Measurements from ENCODE around the gene SPA17.

SPA17 gene

GRCh38 chr11:124673333-124674167, at the start of gene SPA17, which contains the start of gene SIAE:
Gene SPA17, plus strand, starts transcription at chr11:124673904. Its CDS starts 1,361 bp downstream, at chr11:124675265.
Gene SIAE, minus strand, starts transcription at chr11:124673739. Its CDS starts 31 bp downstream, at chr11:124673708.
- peak; percentile 86 for DNase-seq (ENCODE audit: low spot score)

GRCh38 chr11:124625504-124626168, 48.1 kb upstream of the SPA17 start:
- DNase-seq (ENCODE audit: low spot score), result no peak

DNA sequence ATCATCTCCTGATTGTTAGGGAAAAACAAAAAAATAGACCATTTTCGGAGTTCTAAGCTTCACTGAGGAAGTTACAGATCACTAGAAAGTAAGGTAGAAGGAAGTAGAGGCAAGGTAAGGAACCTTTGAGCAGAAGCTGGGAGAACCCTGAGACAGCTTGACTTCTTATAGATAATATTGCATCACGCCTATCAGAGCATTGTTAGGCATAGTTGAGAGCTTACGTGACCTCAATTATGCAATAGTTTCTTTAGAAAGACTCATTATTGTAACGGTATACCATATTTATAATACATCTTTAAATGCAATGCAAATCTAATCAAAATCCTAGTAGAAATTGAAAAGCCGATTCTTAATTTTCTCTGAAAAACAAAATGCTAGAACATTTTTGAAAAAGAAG, 46.2 kb upstream of the SPA17 start:
- DNase-seq (ENCODE audit: low spot score), result no peak

DNA sequence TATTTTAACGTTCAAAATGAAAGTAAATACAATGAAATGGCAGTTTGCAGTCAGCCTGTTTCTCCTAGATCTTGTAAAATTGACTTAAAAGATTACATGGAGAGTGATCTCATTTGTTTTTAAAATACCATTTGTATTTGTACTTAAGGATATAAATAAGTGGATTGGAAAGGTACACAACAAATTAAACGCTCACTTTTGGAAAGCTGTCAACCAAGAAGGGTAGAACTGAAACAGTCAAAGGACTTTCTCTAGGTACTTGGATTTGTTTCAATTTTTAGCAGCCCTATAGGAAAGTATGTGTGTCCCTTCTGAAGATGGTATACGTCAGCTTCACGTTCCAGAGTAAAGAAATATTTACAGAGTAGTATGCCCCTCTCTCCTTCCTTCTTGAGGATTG, 43.7 kb upstream of the SPA17 start:
- DNase-seq (ENCODE audit: low spot score), result no peak

DNA sequence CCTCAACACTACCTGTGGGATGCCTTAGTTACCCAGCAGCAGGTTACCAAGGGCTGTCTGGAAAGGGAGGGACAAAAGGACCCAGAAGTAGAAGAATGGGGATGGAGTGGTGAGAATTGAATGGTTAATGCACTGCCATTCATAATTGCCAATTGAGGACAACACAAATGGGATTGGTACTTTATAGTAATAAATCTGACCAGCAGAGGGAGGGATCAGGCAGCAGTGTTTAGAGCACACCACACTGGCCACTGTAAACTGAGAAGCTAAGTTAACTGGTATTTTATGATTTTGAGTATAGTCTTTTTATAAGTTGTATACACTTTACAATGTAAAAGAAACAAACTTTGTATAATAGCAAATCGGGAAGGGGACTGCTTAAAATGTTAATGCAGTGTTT, 40.3 kb upstream of the SPA17 start:
- DNase-seq (ENCODE audit: low spot score), result no peak

- no peak for DNase-seq (ENCODE audit: low spot score)
Measured at GRCh38 chr11:124635932-124636331, 37.8 kb upstream of the SPA17 start.

DNA sequence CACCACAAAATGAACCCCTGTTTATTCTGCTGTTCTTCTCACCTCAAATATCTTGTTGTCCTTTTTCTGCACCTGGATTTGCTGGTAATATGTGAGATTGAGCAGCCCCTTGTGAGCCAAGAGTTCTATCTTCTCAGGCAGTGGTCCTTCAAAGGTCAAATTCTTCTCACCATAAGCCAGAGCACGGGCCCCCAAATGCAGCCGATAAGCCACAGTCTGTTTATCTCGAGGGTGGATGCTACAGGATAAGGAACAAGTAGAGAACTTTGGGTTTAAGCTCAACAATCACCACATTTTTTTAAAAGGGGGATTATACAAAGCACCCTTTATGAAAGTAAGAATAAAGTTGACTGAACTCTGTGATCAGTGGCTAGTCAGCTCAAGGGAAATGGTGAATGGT, 35.2 kb upstream of the SPA17 start:
- no peak for DNase-seq (ENCODE audit: low spot score)

- no peak for DNase-seq (ENCODE audit: low spot score)
Measured at GRCh38 chr11:124639186-124639585, 34.5 kb upstream of the SPA17 start.

- no peak for DNase-seq (ENCODE audit: low spot score)
Measured at GRCh38 chr11:124640666-124641065, 33.0 kb upstream of the SPA17 start.

- DNase-seq (ENCODE audit: low spot score), result no peak
Measured at GRCh38 chr11:124642628-124643027, 31.1 kb upstream of the SPA17 start.

GRCh38 chr11:124643042-124643604, 30.6 kb upstream of the SPA17 start:
- DNase-seq (ENCODE audit: low spot score), result no peak

DNA sequence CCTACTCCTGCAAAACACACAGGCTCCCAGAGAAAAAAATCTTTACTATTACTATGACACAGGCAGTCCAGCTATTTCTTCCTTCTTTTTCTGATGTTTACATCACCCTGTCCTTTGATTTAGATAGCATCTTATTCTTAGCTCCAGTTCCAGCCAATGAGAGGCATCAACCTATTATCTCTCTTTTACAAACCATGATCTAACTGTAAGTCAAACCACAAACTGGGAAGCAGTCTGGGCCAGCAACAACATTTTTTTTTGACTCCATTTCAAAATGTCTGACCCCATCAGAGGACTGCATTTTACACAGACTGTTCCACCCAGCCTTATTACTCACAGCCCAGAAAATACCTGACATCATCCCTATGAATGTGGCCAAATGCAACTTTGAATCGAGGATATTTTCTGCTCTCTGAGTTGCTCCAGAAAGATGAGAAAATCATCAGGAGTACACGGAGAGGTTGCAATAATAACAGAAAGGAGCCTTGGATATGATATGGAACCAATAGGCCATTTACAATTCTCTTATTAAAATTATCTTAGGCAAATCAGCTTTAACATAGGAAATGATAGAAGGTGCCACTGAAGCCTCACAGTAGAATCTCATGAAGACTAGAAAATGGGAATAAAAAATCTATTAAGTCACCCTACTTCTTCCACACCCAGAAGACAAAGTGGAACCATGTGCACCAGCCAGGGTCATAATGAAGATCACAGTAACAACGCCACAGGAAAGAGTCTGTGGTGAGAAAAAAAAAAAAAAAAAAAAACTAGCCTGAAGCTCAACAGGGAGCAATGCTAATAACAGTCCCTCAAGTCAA, 29.9 kb upstream of the SPA17 start:
- no peak for DNase-seq (ENCODE audit: low spot score)

DNA sequence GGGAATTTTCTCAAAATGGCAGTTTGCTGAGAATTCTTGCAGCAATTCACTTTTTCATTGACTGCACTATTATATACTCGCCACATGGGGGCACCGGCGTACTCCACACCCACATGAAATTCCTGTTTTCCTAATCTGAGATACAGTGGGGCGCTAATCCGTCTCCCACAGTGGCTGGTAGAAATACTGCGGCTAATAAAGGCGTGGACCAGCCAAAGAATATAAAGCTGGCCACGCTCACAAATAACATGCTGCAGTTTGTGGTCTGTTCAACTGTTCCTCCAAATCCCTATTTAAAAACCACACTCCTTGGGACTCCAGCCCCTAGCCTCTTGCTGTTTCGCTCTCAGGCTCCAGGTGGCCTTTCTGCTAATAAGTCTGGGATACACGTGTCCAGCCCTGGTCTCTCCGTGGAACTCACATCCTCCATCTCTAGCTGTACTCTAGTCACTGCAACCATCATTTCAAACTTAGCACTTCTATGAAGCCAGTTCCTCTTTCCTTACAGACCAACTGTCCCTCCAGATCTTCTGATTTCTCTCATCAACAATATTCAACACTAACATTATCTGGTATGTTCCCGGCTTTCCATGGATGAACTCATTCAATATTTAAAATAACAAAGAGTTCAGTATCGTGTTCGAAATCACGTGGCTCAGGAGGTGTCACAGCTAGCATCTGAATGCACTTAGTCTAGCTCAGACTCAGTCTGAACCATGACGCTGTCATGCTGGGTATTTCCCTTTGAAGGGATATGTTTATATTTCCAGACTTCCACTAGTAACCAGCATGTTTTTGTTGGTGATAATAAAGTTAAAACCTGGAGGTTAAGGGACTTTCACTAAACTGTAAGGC, 29.1 kb upstream of the SPA17 start:
- DNase-seq (ENCODE audit: low spot score), result peak; percentile 69

GRCh38 chr11:124646148-124646547, 27.6 kb upstream of the SPA17 start:
- no peak for DNase-seq (ENCODE audit: low spot score)

DNA sequence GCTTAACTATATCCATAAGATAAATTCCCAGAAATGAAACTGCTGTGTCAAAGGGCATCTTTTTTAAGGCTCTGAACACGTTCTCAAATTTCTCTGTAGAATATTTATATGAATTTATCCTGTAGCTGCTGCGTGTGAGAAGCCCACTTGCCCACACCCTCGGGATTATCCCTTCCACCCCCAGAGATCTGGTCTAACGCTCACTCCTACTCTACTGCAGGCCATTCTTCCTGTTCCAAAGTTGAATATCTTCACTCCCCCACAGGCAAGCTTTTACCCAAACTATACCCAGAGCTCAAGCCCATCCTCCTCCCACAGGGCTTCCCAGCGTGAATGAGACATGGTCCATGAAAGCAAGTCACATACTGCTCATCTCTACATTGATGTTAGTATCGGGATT, 25.1 kb upstream of the SPA17 start:
- no peak for DNase-seq (ENCODE audit: low spot score)

DNA sequence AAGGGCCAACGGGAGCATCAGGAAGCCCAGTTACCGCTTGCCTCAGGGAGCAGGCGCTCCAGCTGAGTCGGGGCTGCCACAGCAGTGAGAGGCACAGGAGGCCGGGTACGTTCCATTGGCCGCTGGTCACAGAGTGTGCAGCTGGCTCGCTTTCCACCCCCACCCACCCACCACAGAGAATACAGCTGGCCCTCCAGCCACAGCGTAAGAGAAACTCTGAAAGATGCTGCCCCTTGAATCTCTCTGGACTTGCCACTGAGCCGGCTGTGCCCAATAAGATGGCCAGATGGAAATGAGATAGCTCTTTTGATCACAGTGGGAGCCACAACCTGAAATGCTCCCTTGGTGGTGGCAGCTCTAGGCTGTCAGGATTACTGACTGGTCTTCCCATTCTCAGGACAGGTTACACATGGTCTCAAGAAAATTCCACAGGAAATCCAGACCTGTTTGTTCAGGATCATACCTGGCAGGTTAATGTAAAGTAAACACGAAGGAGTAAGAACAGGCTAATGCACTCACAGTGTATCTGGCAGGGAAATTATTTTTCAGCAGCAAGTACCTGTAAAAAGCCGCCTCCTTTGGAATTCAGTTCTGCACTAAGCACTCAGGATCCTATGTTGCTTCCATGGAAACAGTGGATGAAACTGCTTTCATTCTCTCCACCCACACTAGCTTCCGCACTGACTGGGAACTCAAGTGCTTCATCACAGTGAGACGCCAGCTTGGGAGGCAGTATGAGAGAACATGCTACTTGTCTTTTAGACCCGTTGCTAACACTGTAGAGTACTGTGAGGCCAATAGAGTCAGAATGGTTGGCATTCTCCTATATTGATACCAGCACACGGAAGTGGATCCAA, 16.7 kb upstream of the SPA17 start:
- DNase-seq (ENCODE audit: low spot score), result peak; percentile 82

GRCh38 chr11:124657904-124658303, 15.8 kb upstream of the SPA17 start:
- DNase-seq (ENCODE audit: low spot score), result no peak

- DNase-seq (ENCODE audit: low spot score), result no peak
Measured at GRCh38 chr11:124658501-124658900, 15.2 kb upstream of the SPA17 start.

- no peak for DNase-seq (ENCODE audit: low spot score)
Measured at GRCh38 chr11:124658986-124659385, 14.7 kb upstream of the SPA17 start.

- DNase-seq (ENCODE audit: low spot score), result no peak
Measured at GRCh38 chr11:124661553-124661952, 12.2 kb upstream of the SPA17 start.
